NCI-H1048 (cell line): Measurements from ENCODE around the gene OR1F1.
"Not testable (repeated sequence)": the region's sequence is repeated elsewhere in the genome, so short reads cannot be mapped to it uniquely, and the experiment has no call there.

ENCODE experiments used
- DNase-seq: peaks from one replicate; lab custom pipeline; 2025; lab: John Stamatoyannopoulos, UW

Gene OR1F1

DNA sequence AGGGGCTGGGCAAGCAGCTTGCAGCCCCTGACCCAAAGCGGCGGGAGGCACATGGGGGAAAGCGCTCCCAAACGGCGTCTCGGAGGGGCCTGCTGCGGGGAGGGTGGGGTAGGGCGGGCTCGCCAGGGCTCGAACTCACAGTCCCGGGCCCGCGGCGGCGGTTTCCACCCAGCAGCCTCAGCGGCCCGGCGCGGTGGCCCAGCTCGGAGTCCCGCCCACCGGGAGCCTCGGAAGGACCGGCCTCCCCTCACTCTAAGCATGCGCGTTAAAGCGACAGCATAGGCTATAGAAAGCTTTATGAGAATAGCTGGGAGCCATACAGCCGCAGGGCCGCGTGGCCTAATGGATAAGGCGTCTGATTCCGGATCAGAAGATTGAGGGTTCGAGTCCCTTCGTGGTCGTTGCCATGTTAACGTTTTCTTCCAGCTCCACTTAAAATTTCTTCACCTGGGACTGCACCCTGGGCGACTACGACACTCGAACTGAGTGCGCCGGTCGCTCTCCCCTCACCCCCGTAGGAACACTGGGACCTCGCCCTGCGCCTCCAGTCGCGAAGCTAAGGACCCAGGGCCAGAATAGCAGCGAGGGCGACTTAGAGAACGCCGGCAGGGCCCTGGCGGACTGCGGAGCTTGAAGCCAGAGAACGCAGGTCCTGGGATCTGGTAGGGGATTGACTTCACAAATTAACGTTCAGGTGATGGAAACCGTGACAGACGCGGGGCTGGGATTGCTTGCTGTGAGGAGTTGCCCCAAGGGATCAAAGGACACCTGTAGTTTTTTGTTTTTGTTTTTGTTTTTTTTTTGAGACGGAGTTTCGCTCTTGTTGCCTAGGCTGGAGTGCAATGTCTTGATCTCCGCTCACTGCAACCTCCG lies 37.4 kb upstream of the OR1F1 start:
- DNase-seq, result peak; percentile 49

DNA sequence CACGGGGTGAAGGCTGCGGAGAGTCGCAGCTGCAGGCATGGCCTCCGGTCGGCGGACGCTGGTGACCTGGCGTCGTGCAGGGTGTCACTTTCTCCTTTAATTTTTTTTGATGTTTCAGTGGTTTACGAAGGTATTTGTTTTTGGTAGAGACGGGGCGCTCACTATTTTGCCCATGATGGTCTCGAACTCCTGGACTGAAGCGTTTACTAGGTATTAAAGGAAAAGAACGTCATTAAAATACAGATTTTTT lies 36.1 kb upstream of the OR1F1 start:
- DNase-seq, result no peak

DNA sequence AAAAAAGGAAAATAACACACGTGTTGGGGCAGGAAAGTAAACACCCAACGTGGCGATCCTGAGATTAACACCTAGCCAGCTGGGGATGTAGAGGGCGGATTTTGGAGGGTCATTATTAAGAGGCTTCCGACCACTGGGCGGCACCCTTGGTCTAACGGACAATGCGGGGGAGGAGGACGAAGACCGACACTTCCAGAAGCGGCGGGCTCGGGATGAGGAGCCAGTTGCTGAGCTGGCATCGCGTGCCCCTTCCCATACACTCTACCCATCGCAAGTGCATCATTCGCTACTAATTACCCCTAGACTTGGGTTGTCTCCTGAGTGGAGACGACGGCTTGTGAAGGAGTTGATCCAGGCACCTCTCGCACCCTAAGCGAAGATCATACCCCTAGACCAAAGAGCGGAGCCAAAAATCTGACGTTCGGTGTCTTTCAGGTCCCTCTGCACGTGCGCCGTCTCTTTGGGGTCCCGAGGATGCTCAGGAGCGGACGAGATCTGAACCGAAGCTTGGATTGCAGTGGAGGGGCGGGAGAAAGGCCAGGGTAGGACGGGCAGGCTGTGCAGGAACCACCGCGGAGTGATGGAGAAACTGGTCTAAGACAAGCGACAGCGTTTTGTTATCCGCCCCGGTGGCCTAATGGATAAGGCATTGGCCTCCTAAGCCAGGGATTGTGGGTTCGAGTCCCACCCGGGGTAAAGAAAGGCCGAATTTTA lies 35.6 kb upstream of the OR1F1 start:
- DNase-seq, result peak; percentile 8

- no peak for DNase-seq
These were observed 35.0 kb upstream of the OR1F1 start for GRCh38 chr16:3152991-3153368.

DNA sequence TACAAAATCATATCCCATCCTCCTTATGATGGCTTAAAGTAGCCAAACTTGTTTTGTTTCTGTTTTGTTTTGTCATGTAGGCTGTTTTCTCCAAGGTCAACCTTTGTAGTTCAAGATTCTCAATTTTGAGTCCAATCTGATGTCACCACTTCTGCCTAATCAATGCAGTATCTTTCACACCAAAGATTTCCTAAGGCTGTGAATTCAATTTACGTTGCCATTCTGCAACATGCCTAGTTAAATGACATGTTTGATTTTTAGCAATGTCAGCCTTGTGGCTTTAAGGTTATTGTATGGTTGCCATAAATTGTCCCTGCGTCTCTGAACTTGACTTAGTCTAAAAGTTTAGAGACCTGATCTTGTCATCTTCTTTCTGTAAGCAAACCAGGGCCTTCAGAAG lies 32.8 kb upstream of the OR1F1 start:
- no peak for DNase-seq

DNA sequence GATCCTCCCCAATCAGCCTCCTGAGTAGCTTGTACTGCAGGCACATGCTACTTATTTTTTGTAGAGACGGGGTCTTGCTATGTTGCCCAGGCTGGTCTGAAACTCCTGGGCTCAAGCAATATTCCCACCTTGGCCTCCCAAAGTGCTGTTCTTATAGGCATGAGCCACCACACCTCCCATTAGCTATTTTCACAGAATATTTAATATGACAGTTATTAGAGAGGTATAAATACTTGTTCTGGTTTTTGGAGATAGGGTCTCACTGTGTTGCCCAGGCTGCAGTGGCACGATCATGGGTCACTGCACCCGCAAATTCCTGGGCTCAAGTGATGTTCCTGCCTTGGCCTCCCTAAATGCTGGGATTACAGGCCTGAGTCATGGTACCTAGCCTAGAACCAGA lies 32.0 kb upstream of the OR1F1 start:
- DNase-seq, result no peak

DNA sequence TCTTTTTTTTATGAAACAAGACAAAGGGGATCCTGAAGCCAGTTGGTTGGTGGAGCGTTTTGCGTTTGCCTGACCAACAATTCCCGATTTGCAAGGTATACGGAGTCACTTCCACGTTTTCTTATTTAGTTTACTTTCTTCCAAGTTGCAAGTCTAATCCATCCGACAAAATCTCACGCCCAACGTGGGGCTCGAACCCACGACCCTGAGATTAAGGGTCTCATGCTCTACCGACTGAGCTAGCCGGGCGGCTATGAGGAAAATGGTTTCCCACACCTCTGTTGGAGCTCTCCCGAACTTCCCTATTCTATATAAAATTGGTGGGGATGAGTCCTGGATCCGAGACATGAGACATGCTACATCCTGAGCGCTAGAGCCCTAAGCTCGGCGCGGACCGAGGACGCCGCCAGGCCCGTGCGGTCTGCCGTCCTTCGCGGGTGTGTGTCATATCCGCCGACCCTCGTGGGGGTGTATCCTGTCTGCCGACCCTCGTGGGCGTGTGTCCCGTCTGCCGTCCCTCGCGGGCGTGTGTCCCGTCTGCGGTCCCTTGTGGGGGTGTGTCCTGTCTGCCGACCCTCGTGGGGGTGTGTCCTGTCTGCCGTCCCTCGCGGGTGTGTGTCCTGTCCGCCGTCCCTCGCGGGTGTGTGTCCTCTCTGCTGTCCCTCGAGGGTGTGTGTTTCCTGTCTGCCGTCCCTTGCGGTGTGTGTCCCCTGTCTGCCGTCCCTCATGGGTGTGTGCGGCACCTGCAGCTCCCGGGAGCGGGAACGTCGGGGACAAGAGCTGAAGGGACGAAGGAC lies 30.6 kb upstream of the OR1F1 start:
- no peak for DNase-seq

- DNase-seq, result no peak
These were observed 29.9 kb upstream of the OR1F1 start for GRCh38 chr16:3158026-3158509.

DNA sequence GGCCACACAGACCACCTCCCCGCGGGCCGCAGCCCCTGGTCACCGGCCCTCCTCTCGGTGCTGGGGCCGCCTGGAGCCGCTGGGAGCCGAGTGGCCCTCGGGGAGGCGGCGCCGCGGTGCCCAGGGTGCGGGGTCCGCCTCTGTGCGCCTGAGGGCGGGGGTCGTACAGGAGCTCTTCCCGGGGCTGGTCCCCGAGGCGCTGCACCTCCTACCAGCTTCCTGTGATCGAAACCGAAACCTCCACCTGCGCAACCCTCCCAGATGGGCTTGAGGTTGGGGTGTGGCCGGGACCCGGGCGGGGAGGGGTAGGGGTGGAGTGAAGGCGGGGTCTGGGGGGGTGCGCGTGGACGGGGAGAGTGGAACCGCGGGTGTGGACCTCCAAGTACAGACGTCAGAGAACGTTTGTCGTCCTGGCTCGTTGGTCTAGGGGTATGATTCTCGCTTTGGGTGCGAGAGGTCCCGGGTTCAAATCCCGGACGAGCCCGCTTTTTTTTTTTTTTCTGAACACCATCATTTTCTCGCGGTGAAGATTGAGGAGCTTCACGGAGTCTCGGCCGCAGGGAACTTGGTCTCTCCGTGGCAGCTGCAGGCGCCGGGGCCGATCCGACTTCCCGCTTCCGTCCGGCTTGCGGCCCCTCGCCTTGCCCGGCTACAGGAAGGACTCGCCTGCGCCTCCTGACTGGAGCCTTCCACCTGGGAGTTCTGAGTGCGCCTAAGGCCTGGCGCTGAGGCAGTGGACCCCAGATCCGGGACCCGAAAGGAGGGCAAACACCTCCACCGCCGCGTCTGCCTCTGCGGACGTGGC lies 29.3 kb upstream of the OR1F1 start:
- DNase-seq, result peak; percentile 46

GRCh38 chr16:3161235-3162018 lies 26.6 kb upstream of the OR1F1 start:
- no peak for DNase-seq

- no peak for DNase-seq
These were observed 23.6 kb upstream of the OR1F1 start for GRCh38 chr16:3164121-3164991.

DNA sequence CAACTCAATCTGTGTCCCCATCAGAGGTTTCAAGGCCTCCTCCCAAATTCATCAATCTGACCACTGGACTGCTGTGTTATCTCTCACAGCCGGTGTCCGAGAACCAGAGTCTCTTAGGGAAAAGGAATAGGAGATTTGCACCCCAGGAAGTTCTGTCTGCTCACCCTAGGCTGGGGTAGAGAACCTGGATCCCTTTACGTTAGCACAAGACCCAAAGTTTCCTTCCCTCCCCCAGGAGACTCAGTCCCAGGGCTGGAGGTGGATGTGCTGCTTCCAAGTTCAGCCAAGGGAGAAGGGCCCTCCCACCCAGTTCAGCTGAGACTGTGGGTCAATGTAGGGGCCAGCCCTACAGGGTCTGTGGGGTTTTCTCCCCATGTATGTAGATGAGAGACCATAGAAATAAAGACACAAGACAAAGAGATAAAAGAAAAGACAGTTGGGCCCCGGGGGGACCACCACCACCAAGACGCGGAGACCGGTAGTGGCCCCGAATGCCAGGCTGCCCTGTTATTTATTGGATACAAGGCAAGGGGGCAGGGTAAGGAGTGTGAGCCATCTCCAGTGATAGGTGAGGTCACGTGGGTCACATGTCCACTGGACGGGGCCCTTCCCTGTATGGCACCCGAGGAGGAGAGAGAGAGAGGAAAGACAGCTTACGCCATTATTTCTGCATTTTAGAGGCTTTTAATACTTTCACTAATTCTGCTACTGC lies 22.7 kb upstream of the OR1F1 start:
- DNase-seq, result no peak

- DNase-seq, result no peak
These were observed 21.5 kb upstream of the OR1F1 start for GRCh38 chr16:3166505-3166886.

DNA sequence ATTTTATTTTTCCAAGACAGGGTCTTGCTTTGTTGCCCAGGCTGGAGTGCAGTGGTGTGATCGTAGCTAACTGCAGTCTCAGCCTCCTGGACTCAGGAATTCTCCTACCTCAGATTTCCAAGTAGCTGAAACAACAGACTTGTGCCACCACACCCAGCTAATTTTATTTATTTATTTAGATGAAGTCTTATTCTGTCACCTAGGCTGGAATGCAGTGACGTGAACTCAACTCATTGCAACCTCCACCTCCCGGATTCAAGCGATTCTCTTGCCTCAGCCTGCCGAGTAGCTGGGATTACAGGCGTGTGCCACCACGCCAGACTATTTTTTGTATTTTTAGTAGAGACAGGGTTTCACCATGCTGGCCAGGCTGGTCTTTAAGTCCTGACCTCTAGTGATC lies 19.3 kb upstream of the OR1F1 start:
- not testable (repeated sequence) for DNase-seq

GRCh38 chr16:3170440-3171180 lies 17.4 kb upstream of the OR1F1 start:
- DNase-seq, result no peak

DNA sequence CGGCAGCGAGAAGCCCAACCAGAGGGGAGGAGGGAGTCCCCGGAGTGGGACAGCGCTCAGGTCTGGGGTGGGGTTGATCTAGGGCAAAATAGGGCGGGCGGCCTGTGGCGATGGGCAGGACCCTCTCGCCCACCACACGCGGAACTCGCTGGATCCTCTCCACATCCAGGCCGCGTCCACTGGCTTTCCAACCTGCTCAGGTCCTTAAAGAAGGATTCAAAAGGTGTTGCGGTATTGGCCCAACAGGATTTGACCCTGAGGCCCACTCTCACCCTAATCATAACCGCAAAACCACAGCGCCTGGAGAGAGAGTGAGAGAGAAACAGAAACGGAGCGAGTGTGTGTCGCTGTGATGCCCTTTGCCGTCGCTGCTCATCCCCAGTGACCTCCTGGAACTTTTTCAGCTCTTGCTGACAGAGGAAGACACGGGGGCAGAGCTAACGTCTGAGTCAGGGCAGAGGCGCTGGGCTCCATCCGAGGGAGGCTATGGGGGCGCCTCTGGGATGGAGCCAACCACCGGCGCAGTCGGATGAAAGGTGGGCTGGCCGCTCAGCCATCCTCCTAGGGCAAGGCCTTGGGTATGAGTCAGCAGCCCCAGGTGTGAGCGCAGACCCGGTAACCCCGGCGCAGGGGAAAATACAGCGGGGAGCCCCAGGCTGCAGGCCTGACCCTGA lies 16.7 kb upstream of the OR1F1 start:
- DNase-seq, result no peak

- no peak for DNase-seq
These were observed 16.0 kb upstream of the OR1F1 start for GRCh38 chr16:3171855-3172593.
